HUES64 (cell line): ENCODE measurements around the gene GLA.

Source experiments
- H3K27ac ChIP-seq: 2 replicates; pipeline ENCODE4 v1.7.0; 2013; ENCODE audit warnings: low read depth, low read length, inconsistent platforms
- H3K27me3 ChIP-seq: 2 replicates; pipeline ENCODE4 v1.6.1; 2013; ENCODE audit warnings: mild to moderate bottlenecking, low read length; ENCODE audit not compliant: insufficient read depth
- H3K36me3 ChIP-seq: 2 replicates; pipeline ENCODE4 v1.6.1; 2013; ENCODE audit warnings: mild to moderate bottlenecking, low read length; ENCODE audit not compliant: insufficient read depth
- H3K4me1 ChIP-seq: 2 replicates; pipeline ENCODE4 v1.6.1; 2013; ENCODE audit warnings: mild to moderate bottlenecking, low read length, moderate library complexity; ENCODE audit not compliant: insufficient read depth
- H3K4me3 ChIP-seq: 2 replicates; pipeline ENCODE4 v1.5.1; 2013; ENCODE audit warnings: mild to moderate bottlenecking, low read length, moderate library complexity
- H3K9ac ChIP-seq: 2 replicates; pipeline ENCODE4 v1.6.1; 2013; ENCODE audit warnings: mild to moderate bottlenecking, low read depth, low read length
- H3K9me3 ChIP-seq: 2 replicates; pipeline ENCODE4 v1.6.1; 2013; ENCODE audit warnings: low read depth, low read length; ENCODE audit not compliant: insufficient read depth
- WGBS: fragments of 150-250, 120-280 bp; methylation state at CpG from one replicate; pipeline ENCODE4 v1.1.7; 2013; ENCODE audit warnings: missing lambda C conversion rate; 5-methylcytosine and 5-hydroxymethylcytosine counted together

GLA gene

DNA sequence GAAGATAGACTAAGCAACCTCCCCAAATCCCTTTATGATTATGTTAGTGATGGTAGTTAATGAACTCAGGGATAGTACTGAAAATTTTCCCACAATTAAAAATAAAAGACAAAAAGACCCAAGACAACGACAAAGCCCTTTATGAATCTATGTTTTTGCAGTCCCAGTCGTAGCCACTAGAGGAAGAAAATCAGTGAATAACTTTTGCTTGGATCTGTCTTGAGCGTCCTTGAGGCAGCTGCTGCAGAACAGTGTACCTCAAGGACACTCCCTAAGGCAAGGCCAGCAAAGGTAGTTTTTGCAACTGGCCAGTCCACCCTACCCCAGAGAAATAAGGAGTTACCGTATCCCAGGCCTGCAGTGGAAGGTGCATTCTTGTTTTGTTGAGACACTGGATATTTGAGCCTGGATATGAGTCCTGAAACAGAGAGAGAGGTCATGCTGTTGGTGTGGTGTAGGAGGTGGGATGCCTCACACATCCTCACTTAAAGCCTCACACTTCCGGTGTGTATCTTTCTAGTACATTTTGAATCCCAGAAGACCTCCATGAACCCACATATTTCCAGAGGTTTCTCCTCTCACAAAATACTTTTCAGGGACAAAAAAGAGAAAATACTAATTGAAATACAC lies 50.4 kb downstream of the GLA start:
- H3K4me1 ChIP-seq: no peaks in the 10 kb centered on the region
- H3K27me3 ChIP-seq: no peaks in the 10 kb centered on the region
- H3K9me3 ChIP-seq: no peaks in the 10 kb centered on the region
- H3K9ac ChIP-seq: no peak overlapping the region
- H3K4me3 ChIP-seq: no peak overlapping the region
- H3K36me3 ChIP-seq: no peaks in the 10 kb centered on the region
- no peak overlapping the region for H3K27ac ChIP-seq
- 39% methylated on average over 4 of the region's 5 CpGs for WGBS

DNA sequence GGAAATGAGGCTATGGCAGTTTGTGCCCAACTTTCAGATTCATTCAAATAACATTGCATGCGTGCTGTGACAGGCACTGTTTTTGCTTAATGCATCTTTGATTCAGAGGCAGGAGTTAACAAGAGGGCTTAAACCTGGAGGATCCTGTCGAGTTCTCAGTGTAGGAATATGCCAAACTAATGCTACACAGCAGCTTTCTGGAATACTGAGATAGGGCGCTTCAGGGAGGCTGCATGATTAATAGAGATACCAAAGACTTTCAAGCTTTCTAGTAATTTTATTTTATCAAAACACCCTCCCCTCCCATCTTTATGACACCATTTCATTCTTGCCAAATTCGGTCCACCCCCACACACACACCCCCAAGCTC lies 58.5 kb downstream of the GLA start:
- H3K27me3 ChIP-seq: no peaks in the 10 kb centered on the region
- 38% methylated on average over 3 of the region's 4 CpGs for WGBS

DNA sequence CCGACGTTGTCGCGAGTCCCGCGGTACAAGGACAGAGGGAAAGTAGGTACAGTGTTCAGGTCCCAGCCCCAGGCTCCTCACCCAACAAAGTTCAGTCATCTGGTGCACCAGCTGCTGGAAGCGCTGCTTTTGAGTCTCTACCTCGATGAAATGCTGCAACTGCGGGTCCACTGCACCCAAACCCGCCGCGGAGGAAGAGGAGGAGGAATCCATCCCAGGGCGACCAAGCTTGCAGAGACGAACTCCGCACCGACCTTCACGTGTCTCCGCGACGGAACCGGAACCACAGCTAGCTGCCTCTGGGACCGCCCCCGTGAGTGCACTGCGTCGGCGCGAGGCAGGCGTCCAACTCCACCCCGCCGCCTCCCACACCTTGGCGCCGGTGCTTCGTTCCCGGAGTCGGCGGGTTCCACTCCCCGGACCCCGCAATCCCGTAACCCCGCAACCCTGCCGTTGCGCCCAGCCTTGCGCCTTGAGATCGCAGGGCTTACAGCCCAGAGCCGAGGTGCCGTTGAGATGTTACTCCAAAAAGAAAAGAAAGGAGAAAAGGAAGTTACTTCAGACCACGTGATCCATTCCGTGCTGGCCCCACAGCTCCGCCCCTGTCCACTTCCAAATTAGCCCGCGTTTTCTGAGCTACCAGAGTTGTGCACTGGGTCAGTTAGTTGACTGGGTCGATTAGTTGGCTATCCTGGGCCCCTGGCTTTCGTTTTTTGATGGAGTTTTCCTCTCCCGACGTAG lies 59.1 kb downstream of the GLA start, which contains the start of gene TIMM8A:
Gene TIMM8A, minus strand, starts transcription at position 291 of the 741 bp plus-strand sequence. Its CDS starts 78 bp downstream, at position 213.
- WGBS: under 1% methylated on average over 52 of the region's 55 CpGs

More for the DNA sequence above, 58.5 kb downstream of the GLA start:
- Histone ChIP-seq H3K4me3 (peak overlapping the region; percentile 86), H3K9ac (peak overlapping the region; percentile 97), H3K4me1 (peaks cover 6% of the 10 kb centered on the region; the same call in 1 of the 2 replicates), H3K9me3 (no peaks in the 10 kb centered on the region), H3K36me3 (peaks cover 19% of the 10 kb centered on the region), H3K27ac (peak overlapping the region; percentile 95; the same call in 1 of the 2 replicates)

DNA sequence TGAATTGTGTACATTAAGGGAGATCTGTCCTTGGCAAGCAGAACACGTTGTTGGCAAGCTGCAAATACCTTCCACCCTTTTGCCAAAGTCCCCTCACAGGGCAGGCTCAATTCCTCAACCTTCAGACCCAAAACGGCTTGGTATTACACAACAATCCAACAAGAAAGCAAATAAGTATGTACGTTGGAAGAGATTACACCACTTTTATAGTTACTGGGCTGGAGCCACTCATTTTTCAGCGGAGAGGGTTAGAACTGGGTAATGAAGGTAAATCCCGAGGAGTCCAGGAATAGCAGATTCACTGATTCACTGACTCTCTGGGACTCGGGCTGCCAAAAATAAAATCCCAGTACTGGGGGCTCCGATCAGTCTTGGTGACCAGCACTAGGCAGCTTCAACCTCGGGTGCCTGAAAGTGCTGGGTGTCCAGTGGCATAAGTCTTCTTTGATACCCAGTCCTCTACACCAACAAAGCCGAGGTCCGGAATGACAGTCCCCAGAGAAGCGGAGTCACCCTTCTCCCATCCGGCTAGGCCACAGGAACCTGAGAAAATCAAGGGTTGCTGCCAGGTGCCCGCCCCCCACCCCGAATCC lies 59.8 kb downstream of the GLA start:
- peak overlapping the region; percentile 95 for H3K27ac ChIP-seq
- 2% methylated on average over 11 of the region's 14 CpGs for WGBS

More for the DNA sequence above, 59.1 kb downstream of the GLA start, which contains the start of gene TIMM8A:
- Histone ChIP-seq H3K36me3 (peaks cover 19% of the 10 kb centered on the region), H3K27me3 (no peaks in the 10 kb centered on the region), H3K9me3 (no peaks in the 10 kb centered on the region), H3K27ac (peak within 1 kb of the TSS; percentile 95), H3K9ac (peak within 1 kb of the TSS; percentile 97), H3K4me3 (peak within 1 kb of the TSS; percentile 86), H3K4me1 (peaks cover 6% of the 10 kb centered on the region; the same call in 1 of the 2 replicates)

More for the DNA sequence above, 59.8 kb downstream of the GLA start:
- Histone ChIP-seq H3K9me3 (no peaks in the 10 kb centered on the region), H3K9ac (peak overlapping the region; percentile 97), H3K36me3 (peaks cover 19% of the 10 kb centered on the region), H3K27me3 (no peaks in the 10 kb centered on the region), H3K4me1 (peaks cover 6% of the 10 kb centered on the region; the same call in 1 of the 2 replicates), H3K4me3 (peak overlapping the region; percentile 86)
